Glutamatergic neuron (in vitro differentiated cells): Measurements from ENCODE around the gene ZBTB47. TPM values are rescaled to one million over a fixed set of nuclear protein-coding genes. Genes with fewer than 3 reads are reported as not detected.

Experiments
- DNase-seq: peaks from one replicate; pipeline ENCODE4 v3.0.0; 2022
- H3K27ac Mint-ChIP-seq: one replicate; pipeline ENCODE4 v1.8.0; 2020; ENCODE audit warnings: mild to moderate bottlenecking, mixed read lengths, inconsistent platforms; ENCODE audit not compliant: unreplicated experiment
- H3K27me3 Mint-ChIP-seq: one replicate; pipeline ENCODE4 v1.8.0; 2020; ENCODE audit warnings: mild to moderate bottlenecking, moderate library complexity, mixed read lengths, inconsistent platforms; ENCODE audit not compliant: unreplicated experiment
- H3K36me3 Mint-ChIP-seq: one replicate; pipeline ENCODE4 v1.8.0; 2020; ENCODE audit warnings: mild to moderate bottlenecking, mixed read lengths, inconsistent platforms; ENCODE audit not compliant: unreplicated experiment
- H3K4me1 Mint-ChIP-seq: one replicate; pipeline ENCODE4 v1.8.0; 2020; ENCODE audit warnings: mild to moderate bottlenecking, low read depth, mixed read lengths, inconsistent platforms; ENCODE audit not compliant: unreplicated experiment
- H3K4me3 Mint-ChIP-seq: one replicate; pipeline ENCODE4 v1.8.0; 2020; ENCODE audit warnings: mild to moderate bottlenecking, mixed read lengths, inconsistent platforms; ENCODE audit not compliant: unreplicated experiment
- H3K9me3 Mint-ChIP-seq: one replicate; pipeline ENCODE4 v1.8.0; 2020; ENCODE audit warnings: mild to moderate bottlenecking, moderate library complexity, mixed read lengths, inconsistent platforms; ENCODE audit not compliant: unreplicated experiment
- total RNA-seq: library from RNA; stranded (reverse); fragmentation: NEBNext Ultra II Directional; extraction: Animal tissue kit (Norgen Biotek cat#: 25700); gene quantifications from one replicate; pipeline ENCODE4 v1.2.1, GENCODE V29; 2021; ENCODE audit not compliant: unreplicated experiment
- TF ChIP-seq, protein P1 (sequence below): fragments of 200-600 bp; sonication (generic); IDR thresholded peaks from one replicate; pipeline ENCODE4 v1.5.0; 2021; ENCODE audit not compliant: partially characterized antibody, unreplicated experiment

Gene ZBTB47
- total RNA-seq, 1 donor from 2014 or later = 9.7 TPM

DNA sequence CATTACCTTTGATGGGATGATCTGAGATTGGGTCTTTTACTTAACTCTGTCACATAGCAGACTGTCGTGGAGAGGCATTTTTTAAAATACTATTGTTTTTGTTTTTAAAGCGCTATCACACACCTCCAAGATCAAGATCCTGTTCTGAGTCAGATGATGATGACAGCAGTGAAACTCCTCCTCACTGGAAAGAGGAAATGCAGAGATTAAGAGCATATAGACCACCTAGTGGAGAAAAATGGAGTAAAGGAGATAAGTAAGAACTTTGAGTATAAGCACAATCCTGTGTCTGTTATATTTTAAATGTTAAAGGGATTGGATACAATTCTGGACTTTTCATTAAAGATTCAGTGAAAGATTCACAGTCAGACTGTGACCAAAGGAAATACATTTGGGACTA lies 18.4 kb upstream of the ZBTB47 start:
- Mint-ChIP-seq H3K4me3 (no peak overlapping the region), H3K4me1 (peaks cover 11% of the 10 kb centered on the region), H3K27me3 (no peaks in the 10 kb centered on the region), H3K36me3 (no peaks in the 10 kb centered on the region), H3K27ac (no peak overlapping the region), H3K9me3 (no peaks in the 10 kb centered on the region)
- DNase-seq = no peak
- TF ChIP-seq, protein P1, sequence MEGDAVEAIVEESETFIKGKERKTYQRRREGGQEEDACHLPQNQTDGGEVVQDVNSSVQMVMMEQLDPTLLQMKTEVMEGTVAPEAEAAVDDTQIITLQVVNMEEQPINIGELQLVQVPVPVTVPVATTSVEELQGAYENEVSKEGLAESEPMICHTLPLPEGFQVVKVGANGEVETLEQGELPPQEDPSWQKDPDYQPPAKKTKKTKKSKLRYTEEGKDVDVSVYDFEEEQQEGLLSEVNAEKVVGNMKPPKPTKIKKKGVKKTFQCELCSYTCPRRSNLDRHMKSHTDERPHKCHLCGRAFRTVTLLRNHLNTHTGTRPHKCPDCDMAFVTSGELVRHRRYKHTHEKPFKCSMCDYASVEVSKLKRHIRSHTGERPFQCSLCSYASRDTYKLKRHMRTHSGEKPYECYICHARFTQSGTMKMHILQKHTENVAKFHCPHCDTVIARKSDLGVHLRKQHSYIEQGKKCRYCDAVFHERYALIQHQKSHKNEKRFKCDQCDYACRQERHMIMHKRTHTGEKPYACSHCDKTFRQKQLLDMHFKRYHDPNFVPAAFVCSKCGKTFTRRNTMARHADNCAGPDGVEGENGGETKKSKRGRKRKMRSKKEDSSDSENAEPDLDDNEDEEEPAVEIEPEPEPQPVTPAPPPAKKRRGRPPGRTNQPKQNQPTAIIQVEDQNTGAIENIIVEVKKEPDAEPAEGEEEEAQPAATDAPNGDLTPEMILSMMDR = no peak

DNA sequence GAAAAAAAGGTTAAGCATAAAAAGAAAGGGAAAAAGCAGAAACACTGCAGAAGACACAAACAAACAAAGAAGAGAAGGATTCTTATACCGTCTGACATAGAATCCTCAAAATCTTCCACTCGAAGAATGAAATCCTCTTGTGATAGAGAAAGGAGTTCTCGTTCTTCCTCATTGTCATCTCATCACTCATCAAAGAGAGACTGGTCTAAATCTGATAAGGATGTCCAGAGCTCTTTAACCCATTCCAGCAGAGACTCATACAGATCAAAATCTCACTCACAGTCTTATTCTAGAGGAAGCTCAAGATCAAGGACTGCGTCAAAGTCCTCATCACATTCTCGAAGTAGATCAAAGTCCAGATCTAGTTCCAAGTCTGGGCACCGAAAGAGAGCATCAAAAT lies 16.5 kb upstream of the ZBTB47 start:
- H3K9me3 Mint-ChIP-seq = no peaks in the 10 kb centered on the region
- no peak overlapping the region for H3K27ac Mint-ChIP-seq

DNA sequence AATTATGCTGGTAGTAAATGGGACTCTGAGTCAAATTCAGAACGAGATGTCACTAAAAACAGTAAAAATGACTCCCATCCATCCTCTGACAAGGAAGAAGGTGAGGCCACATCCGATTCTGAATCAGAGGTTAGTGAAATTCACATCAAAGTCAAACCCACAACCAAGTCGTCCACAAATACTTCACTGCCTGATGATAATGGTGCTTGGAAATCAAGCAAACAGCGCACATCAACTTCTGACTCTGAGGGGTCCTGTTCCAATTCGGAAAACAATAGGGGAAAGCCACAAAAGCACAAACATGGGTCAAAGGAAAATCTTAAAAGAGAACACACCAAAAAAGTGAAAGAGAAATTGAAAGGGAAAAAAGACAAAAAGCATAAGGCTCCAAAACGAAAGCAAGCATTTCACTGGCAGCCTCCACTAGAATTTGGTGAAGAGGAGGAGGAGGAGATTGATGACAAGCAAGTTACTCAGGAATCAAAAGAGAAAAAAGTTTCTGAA lies 15.1 kb upstream of the ZBTB47 start:
- Mint-ChIP-seq H3K9me3 (no peaks in the 10 kb centered on the region), H3K27ac (no peak overlapping the region), H3K4me1 (no peaks in the 10 kb centered on the region)

More for the DNA sequence above, 16.5 kb upstream of the ZBTB47 start:
- DNase-seq = no peak
- Mint-ChIP-seq H3K4me1 (no peaks in the 10 kb centered on the region), H3K4me3 (no peak overlapping the region), H3K36me3 (peaks cover 5% of the 10 kb centered on the region), H3K27me3 (no peaks in the 10 kb centered on the region)
- TF ChIP-seq, protein P1 = no peak

DNA sequence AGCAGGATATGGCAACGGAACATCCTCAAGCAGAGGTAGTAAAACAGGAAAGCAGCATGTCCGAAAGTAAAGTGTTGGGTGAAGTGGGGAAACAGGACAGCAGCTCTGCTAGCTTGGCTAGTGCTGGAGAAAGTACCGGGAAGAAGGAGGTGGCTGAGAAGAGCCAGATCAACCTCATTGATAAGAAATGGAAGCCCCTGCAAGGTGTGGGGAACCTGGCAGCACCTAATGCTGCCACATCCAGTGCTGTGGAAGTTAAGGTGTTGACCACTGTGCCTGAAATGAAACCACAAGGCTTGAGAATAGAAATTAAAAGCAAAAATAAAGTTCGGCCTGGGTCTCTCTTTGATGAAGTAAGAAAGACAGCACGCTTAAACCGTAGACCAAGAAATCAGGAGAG lies 14.3 kb upstream of the ZBTB47 start:
- H3K9me3 Mint-ChIP-seq = no peaks in the 10 kb centered on the region
- TF ChIP-seq, protein P1 = no peak
- H3K27ac Mint-ChIP-seq = no peak overlapping the region
- H3K4me1 Mint-ChIP-seq = no peaks in the 10 kb centered on the region
- H3K4me3 Mint-ChIP-seq = no peak overlapping the region
- no peak for DNase-seq
- H3K36me3 Mint-ChIP-seq = peaks cover 11% of the 10 kb centered on the region
- H3K27me3 Mint-ChIP-seq = peaks cover 2% of the 10 kb centered on the region

More for the DNA sequence above, 15.1 kb upstream of the ZBTB47 start:
- H3K27me3 Mint-ChIP-seq = no peaks in the 10 kb centered on the region
- DNase-seq = no peak
- no peak overlapping the region for H3K4me3 Mint-ChIP-seq
- TF ChIP-seq, protein P1 = no peak
- H3K36me3 Mint-ChIP-seq = peaks cover 6% of the 10 kb centered on the region

DNA sequence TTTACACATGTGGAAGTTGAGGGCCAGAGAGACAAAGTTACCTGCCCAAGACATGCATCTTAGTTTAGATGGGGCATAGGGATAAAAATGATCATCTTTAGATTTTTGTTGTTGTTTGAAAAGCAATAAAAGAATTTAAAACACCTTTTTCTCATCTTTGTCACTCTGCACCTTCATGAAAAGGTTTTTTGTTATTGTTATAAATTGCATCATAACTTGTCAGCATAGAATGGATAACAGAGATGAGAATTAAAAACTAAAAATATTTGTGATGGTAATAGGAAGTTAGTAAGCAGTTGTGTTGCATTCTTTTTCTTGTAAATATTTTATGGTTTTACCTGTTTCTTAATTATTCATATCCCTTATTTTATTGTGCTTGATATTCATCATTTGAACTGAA lies 13.4 kb upstream of the ZBTB47 start:
- TF ChIP-seq, protein P1 = no peak
- no peak for DNase-seq
- Mint-ChIP-seq H3K4me3 (no peak overlapping the region), H3K27ac (no peak overlapping the region), H3K27me3 (peaks cover 2% of the 10 kb centered on the region), H3K36me3 (peaks cover 11% of the 10 kb centered on the region), H3K9me3 (no peaks in the 10 kb centered on the region), H3K4me1 (no peaks in the 10 kb centered on the region)
